Heart left ventricle (tissue), 13 donors: Measurements from ENCODE around the gene ZNF804B.

Experiments
- CTCF ChIP-seq, 12 donors: fragments of 200-600 bp; sonication (generic) in 4 of 12; IDR thresholded peaks; one replicate each; pipeline versions ENCODE4 v1.5.0 to v1.8.0; 2018 to 2022; ENCODE audit warnings: antibody characterized with exemption in 12 of 12, mild to moderate bottlenecking in 5 of 12
- POLR2A ChIP-seq, 2 donors: fragments of 450-650 bp; IDR thresholded peaks; one replicate each; pipeline ENCODE4 v1.6.1; 2017; ENCODE audit warnings: antibody characterized with exemption in 2 of 2, mild to moderate bottlenecking in 2 of 2, moderate library complexity in 2 of 2
- donor health status: ischemic (EF 13 %, LVEDD 7.1; RV severe dilation, severe dysfunction).
- donor health status: DM: no; HTN: yes; CAD: no.
- donor health status: DM: no; HTN: no; CAD: no.
- donor health status: ischemic (EF 25% LVEDD 6.9; RV normal size, moderate dysfunction).
- donor health status: ischemic (EF 25% LVEDD 5.7; RV mildly dilated, moderate dysfunction).
- donor health status: ischemic (EF 35%, LVEDD 5.7; RV mildly dilated, moderate dysfunction).
- donor health status: nonischemic (EF 11% LVEDD 7.7; RV severe dilation, severe dysfunction).
- donor health status: DM: yes; HTN: yes; CAD: no.
- donor health status: PGD.
- donor health status: ischemic (EF 29% LVEDD 5.4; RV normal size, mild dysfunction).
- donor health status: nonischemic (EF 23%, LVEDD 6.1; RV moderate dilation, normal function).

- TF ChIP-seq POLR2A (IDR thresholded peaks at IDR 0.05) = no peak
- TF ChIP-seq CTCF (IDR thresholded peaks at IDR 0.05) = no peak
Measured at GRCh38 chr7:88881136-88881535, 121.6 kb downstream of the ZNF804B start.
